ENCODE results near the gene SGK2.
"Not testable (repeated sequence)": the region's sequence is repeated elsewhere in the genome, so short reads cannot be mapped to it uniquely, and the experiment has no call there.

- TF ChIP-seq CTCF (tag by site-specific recombination; IDR thresholded peaks at IDR 0.05); HOXC10 (CRISPR knock-in tag; IDR thresholded peaks at IDR 0.05); GLIS2 (tag by site-specific recombination; IDR thresholded peaks at IDR 0.05); ZNF639 (tag by site-specific recombination; IDR thresholded peaks at IDR 0.05); MZF1 (tag by site-specific recombination; IDR thresholded peaks at IDR 0.05; ENCODE audit: borderline replicate concordance); MEIS1 (CRISPR knock-in tag; IDR thresholded peaks at IDR 0.05; ENCODE audit: borderline replicate concordance); PRDM6 (tag by site-specific recombination; IDR thresholded peaks at IDR 0.05); ZNF580 (tag by site-specific recombination; IDR thresholded peaks at IDR 0.05): not testable (repeated sequence)
- TF ChIP-seq, protein P1, sequence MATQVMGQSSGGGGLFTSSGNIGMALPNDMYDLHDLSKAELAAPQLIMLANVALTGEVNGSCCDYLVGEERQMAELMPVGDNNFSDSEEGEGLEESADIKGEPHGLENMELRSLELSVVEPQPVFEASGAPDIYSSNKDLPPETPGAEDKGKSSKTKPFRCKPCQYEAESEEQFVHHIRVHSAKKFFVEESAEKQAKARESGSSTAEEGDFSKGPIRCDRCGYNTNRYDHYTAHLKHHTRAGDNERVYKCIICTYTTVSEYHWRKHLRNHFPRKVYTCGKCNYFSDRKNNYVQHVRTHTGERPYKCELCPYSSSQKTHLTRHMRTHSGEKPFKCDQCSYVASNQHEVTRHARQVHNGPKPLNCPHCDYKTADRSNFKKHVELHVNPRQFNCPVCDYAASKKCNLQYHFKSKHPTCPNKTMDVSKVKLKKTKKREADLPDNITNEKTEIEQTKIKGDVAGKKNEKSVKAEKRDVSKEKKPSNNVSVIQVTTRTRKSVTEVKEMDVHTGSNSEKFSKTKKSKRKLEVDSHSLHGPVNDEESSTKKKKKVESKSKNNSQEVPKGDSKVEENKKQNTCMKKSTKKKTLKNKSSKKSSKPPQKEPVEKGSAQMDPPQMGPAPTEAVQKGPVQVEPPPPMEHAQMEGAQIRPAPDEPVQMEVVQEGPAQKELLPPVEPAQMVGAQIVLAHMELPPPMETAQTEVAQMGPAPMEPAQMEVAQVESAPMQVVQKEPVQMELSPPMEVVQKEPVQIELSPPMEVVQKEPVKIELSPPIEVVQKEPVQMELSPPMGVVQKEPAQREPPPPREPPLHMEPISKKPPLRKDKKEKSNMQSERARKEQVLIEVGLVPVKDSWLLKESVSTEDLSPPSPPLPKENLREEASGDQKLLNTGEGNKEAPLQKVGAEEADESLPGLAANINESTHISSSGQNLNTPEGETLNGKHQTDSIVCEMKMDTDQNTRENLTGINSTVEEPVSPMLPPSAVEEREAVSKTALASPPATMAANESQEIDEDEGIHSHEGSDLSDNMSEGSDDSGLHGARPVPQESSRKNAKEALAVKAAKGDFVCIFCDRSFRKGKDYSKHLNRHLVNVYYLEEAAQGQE (tag by site-specific recombination; IDR thresholded peaks at IDR 0.05) = peak; percentile 31; the same call in 1 of the 2 replicates
These were observed 43.1 kb downstream of the SGK2 start for GRCh38 chr20:43601960-43602359.

All from HEK293 (cell line).